ENCODE measurements around the gene EFCAB8. TPM values are rescaled to one million over a fixed set of nuclear protein-coding genes. Genes with fewer than 3 reads are reported as not detected.

Gene EFCAB8
- polyA plus RNA-seq, 1 experiment: not detected

GRCh38 chr20:32979201-32979998, 120.7 kb downstream of the EFCAB8 start:
- H3K9me3 ChIP-seq (ENCODE audit: control insufficient read depth, insufficient read depth, low read length): no peaks in the 10 kb centered on the region
- H3K4me3 ChIP-seq (ENCODE audit: low read depth, low read length): no peak overlapping the region
- ChIA-PET POLR2A (no interaction called here), CTCF (no interaction called here)
- no peak overlapping the region for H3K27ac ChIP-seq (ENCODE audit: low read depth, low read length)
- H3K27me3 ChIP-seq (ENCODE audit: control insufficient read depth, insufficient read depth, low read length): peaks cover 16% of the 10 kb centered on the region
- DNase-seq (ENCODE audit: low read depth, low spot score): no peak
- TF ChIP-seq, protein P1, sequence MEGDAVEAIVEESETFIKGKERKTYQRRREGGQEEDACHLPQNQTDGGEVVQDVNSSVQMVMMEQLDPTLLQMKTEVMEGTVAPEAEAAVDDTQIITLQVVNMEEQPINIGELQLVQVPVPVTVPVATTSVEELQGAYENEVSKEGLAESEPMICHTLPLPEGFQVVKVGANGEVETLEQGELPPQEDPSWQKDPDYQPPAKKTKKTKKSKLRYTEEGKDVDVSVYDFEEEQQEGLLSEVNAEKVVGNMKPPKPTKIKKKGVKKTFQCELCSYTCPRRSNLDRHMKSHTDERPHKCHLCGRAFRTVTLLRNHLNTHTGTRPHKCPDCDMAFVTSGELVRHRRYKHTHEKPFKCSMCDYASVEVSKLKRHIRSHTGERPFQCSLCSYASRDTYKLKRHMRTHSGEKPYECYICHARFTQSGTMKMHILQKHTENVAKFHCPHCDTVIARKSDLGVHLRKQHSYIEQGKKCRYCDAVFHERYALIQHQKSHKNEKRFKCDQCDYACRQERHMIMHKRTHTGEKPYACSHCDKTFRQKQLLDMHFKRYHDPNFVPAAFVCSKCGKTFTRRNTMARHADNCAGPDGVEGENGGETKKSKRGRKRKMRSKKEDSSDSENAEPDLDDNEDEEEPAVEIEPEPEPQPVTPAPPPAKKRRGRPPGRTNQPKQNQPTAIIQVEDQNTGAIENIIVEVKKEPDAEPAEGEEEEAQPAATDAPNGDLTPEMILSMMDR (IDR thresholded peaks at IDR 0.05; ENCODE audit: low read depth, low read length): no peak

GRCh38 chr20:32980131-32980941, 121.6 kb downstream of the EFCAB8 start:
- TF ChIP-seq, protein P1 (IDR thresholded peaks at IDR 0.05; ENCODE audit: low read depth, low read length): no peak
- no peaks in the 10 kb centered on the region for H3K9me3 ChIP-seq (ENCODE audit: control insufficient read depth, insufficient read depth, low read length)
- no peak for DNase-seq (ENCODE audit: low read depth, low spot score)
- no peak overlapping the region for H3K27ac ChIP-seq (ENCODE audit: low read depth, low read length)
- H3K4me3 ChIP-seq (ENCODE audit: low read depth, low read length): no peak overlapping the region
- POLR2A ChIA-PET: no interaction called here
- CTCF ChIA-PET: no interaction called here
- peaks cover 16% of the 10 kb centered on the region for H3K27me3 ChIP-seq (ENCODE audit: control insufficient read depth, insufficient read depth, low read length)

DNA sequence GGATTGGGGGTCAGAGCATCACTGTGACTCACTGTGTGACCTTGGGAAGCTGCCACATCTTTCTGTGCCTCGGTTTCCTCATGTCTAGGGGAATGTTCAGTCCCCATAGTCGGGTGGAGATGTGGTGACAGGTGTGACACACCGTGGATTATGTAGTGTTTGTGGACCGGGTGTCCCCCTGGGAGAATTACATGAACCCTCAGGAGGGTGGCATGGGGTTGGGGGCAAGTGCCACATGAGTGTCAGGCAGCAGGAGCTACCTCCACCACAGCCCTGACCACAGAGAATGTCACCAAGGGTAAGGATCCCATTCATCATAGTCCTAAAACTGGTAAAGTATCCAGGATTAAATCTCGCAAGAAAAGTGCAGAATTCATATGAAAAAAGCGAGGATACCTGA, 122.3 kb downstream of the EFCAB8 start:
- DNase-seq (ENCODE audit: low read depth, low spot score): no peak
- POLR2A ChIA-PET: no interaction called here
- TF ChIP-seq, protein P1 (IDR thresholded peaks at IDR 0.05; ENCODE audit: low read depth, low read length): no peak

DNA sequence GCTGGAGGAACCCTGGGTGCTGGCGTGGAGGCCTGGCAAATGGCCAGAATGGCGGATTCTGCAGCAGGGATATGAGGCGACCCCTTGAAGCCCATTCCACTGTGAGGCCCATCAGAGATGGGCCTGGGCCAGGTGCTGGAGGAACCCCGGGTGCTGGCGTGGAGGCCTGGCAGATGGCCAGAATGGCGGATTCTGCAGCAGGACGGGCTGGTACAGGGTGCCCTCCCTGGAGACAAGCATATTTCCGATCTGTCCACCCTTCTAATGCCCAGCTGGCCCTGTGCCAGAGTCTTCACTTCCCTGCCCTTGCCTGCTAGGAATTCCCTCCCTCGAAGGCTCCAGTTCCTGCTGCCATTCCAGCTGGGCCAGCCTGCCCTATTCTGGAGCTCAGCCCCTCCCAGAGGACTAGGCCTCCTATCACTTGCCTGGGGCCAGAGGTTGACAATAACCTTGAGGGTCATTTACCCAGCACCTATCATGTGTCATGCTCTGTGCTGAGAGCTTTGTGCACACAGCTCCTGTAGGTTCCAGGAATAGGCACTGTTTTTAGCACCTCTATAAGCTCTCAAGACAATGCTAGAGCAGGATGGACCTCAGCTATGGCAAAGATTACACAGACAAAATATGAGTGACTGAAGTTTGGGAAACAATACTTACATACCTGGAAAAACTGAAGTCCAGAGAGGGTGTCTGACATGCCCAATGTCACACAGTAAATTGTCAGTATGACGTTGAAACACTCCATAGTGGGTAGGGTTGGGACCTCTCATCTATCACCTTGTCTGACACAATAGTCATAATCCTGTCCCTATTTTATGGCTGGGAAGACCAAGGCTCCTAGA, 124.1 kb downstream of the EFCAB8 start:
- CTCF ChIA-PET: no interaction called here
- DNase-seq (ENCODE audit: low read depth, low spot score): no peak
- POLR2A ChIA-PET: interaction anchor here (0.6 kb wide), 1 partner anchor 193 kb away, joined by 3 read pairs; no protein-coding TSS in a partner anchor
- no peaks in the 10 kb centered on the region for H3K9me3 ChIP-seq (ENCODE audit: control insufficient read depth, insufficient read depth, low read length)
- TF ChIP-seq, protein P1 (IDR thresholded peaks at IDR 0.05; ENCODE audit: low read depth, low read length): no peak
- no peak overlapping the region for H3K27ac ChIP-seq (ENCODE audit: low read depth, low read length)
- H3K4me3 ChIP-seq (ENCODE audit: low read depth, low read length): no peak overlapping the region
- peaks cover 4% of the 10 kb centered on the region for H3K27me3 ChIP-seq (ENCODE audit: control insufficient read depth, insufficient read depth, low read length)

More for the DNA sequence above, 122.3 kb downstream of the EFCAB8 start:
- no peak overlapping the region for H3K27ac ChIP-seq (ENCODE audit: low read depth, low read length)
- CTCF ChIA-PET: no interaction called here
- no peaks in the 10 kb centered on the region for H3K9me3 ChIP-seq (ENCODE audit: control insufficient read depth, insufficient read depth, low read length)
- H3K4me3 ChIP-seq (ENCODE audit: low read depth, low read length): no peak overlapping the region
- peaks cover 16% of the 10 kb centered on the region for H3K27me3 ChIP-seq (ENCODE audit: control insufficient read depth, insufficient read depth, low read length)

Data from AG04450 (cell line).